HEK293 (cell line): ENCODE measurements around the gene CDC42BPA.

ENCODE experiments used
- ZNF292 ChIP-seq: fragments of 450-650 bp; formaldehyde crosslinking; IDR thresholded peaks from 2 replicates; pipeline ENCODE4 v1.5.1; 2016; ENCODE audit warnings: low read depth, missing biosample characterization, missing genetic modification characterization, borderline replicate concordance
- TF ChIP-seq, protein P1 (sequence below): fragments of 450-650 bp; formaldehyde crosslinking; IDR thresholded peaks from 2 replicates; pipeline ENCODE4 v1.5.1; 2016; ENCODE audit warnings: missing biosample characterization, missing genetic modification characterization
- TF ChIP-seq, protein P2 (sequence below): fragments of 450-650 bp; formaldehyde crosslinking; IDR thresholded peaks from 2 replicates; pipeline ENCODE4 v1.5.1; 2016; ENCODE audit warnings: missing biosample characterization, missing genetic modification characterization

DNA sequence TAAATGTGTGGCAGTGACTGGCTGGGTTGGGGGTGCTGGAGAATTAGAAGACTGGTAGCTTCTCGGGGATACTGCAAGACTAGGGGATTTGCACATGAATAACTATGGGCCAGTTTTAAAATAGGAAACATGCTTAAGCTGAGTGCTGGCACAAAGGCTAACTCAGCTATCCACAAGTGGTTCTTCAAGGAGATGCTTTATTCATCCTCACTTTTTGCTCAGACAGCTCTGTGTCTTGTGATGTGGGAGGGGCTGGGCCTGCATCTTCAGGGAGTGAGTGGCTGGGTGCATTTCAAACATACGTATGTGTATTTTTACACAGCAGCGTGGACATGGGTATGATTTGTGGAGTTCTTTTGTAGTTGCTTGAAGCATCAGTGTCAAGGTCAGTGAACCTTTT is 375.9 kb downstream of the CDC42BPA start:
- TF ChIP-seq, protein P1, sequence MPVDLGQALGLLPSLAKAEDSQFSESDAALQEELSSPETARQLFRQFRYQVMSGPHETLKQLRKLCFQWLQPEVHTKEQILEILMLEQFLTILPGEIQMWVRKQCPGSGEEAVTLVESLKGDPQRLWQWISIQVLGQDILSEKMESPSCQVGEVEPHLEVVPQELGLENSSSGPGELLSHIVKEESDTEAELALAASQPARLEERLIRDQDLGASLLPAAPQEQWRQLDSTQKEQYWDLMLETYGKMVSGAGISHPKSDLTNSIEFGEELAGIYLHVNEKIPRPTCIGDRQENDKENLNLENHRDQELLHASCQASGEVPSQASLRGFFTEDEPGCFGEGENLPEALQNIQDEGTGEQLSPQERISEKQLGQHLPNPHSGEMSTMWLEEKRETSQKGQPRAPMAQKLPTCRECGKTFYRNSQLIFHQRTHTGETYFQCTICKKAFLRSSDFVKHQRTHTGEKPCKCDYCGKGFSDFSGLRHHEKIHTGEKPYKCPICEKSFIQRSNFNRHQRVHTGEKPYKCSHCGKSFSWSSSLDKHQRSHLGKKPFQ (tag by site-specific recombination) = no peak
- TF ChIP-seq, protein P2, sequence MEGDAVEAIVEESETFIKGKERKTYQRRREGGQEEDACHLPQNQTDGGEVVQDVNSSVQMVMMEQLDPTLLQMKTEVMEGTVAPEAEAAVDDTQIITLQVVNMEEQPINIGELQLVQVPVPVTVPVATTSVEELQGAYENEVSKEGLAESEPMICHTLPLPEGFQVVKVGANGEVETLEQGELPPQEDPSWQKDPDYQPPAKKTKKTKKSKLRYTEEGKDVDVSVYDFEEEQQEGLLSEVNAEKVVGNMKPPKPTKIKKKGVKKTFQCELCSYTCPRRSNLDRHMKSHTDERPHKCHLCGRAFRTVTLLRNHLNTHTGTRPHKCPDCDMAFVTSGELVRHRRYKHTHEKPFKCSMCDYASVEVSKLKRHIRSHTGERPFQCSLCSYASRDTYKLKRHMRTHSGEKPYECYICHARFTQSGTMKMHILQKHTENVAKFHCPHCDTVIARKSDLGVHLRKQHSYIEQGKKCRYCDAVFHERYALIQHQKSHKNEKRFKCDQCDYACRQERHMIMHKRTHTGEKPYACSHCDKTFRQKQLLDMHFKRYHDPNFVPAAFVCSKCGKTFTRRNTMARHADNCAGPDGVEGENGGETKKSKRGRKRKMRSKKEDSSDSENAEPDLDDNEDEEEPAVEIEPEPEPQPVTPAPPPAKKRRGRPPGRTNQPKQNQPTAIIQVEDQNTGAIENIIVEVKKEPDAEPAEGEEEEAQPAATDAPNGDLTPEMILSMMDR (tag by site-specific recombination) = no peak
- no peak for TF ChIP-seq ZNF292
